Gastrocnemius medialis (tissue), 4 donors: ENCODE results near the gene APBA1.

ENCODE experiments used
- POLR2A ChIP-seq, 2 donors: fragments of 450-650 bp; IDR thresholded peaks; one replicate each; pipeline ENCODE4 v1.6.1; 2017; ENCODE audit warnings: antibody characterized with exemption in 2 of 2, mild to moderate bottlenecking in 2 of 2, moderate library complexity in 2 of 2
- TF ChIP-seq, protein P1 (sequence below), 5 experiments: fragments of 450-650 bp in 3 of 5; fragments of 200-600 bp in 2 of 5; sonication (generic) in 2 of 5; IDR thresholded peaks in 4 of 5; conservative IDR thresholded peaks in 1 of 5; 1 replicate in 4 of 5; 2 replicates in 1 of 5; pipeline ENCODE4 v1.5.1; 2016 to 2019; ENCODE audit warnings: antibody characterized with exemption in 5 of 5, mild to moderate bottlenecking in 3 of 5, moderate library complexity in 3 of 5

DNA sequence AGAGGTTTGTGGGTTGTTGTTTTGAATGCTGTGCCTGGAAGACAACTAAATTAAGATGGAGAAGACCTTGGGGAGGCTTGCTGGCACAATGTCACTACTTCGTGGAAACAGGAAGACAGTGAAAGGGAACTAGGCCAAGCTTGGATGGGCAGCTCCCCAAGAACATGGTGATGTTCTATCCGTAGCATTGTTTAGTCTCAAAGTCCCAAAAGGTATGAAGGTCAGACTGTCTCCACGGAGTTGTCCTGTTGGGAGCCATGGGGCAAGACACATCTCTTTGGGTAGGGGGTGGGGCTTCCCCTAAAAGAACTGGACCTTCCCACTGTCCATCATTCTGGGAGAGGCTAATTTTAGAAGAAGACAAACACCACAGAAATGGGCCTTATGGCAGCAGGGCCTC is 206.7 kb downstream of the APBA1 start:
- TF ChIP-seq, protein P1, sequence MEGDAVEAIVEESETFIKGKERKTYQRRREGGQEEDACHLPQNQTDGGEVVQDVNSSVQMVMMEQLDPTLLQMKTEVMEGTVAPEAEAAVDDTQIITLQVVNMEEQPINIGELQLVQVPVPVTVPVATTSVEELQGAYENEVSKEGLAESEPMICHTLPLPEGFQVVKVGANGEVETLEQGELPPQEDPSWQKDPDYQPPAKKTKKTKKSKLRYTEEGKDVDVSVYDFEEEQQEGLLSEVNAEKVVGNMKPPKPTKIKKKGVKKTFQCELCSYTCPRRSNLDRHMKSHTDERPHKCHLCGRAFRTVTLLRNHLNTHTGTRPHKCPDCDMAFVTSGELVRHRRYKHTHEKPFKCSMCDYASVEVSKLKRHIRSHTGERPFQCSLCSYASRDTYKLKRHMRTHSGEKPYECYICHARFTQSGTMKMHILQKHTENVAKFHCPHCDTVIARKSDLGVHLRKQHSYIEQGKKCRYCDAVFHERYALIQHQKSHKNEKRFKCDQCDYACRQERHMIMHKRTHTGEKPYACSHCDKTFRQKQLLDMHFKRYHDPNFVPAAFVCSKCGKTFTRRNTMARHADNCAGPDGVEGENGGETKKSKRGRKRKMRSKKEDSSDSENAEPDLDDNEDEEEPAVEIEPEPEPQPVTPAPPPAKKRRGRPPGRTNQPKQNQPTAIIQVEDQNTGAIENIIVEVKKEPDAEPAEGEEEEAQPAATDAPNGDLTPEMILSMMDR (IDR thresholded peaks at IDR 0.05 in 4 of 5, conservative IDR thresholded peaks at IDR 0.05 in 1 of 5): no peak
- no peak for TF ChIP-seq POLR2A (IDR thresholded peaks at IDR 0.05)
